Right lobe of liver (tissue), 6 donors: Measurements from ENCODE around the gene NCCRP1. TPM values are rescaled to one million over a fixed set of nuclear protein-coding genes. Genes with fewer than 3 reads are reported as not detected.
A peak's percentile ranks its signal among the peaks of the same experiment; 100 is the strongest.

Source experiments
- ATAC-seq, 4 donors: fragments of 200-7000 bp; cut with Tn5 transposase; one replicate each; pipeline ENCODE4 v1.9.1; 2020; ENCODE audit warnings: mild to moderate bottlenecking in 4 of 4, moderate library complexity in 4 of 4
- DNase-seq, 3 donors: peaks; one replicate each; pipeline ENCODE4 v3.0.0-alpha.2; 2020
- H3K27ac ChIP-seq, 3 donors: fragments of 200-600 bp; one replicate each; pipeline ENCODE4 v1.8.0; 2022
- H3K27me3 ChIP-seq, 2 donors: fragments of 200-600 bp; one replicate each; pipeline ENCODE4 v1.8.0; 2022
- H3K36me3 ChIP-seq, 4 donors: fragments of 200-600 bp; sonication (generic) in 1 of 4; one replicate each; pipeline versions ENCODE4 v1.5.1 to v1.8.0; 2017 to 2022; ENCODE audit warnings: control low read depth in 1 of 4
- H3K4me1 ChIP-seq, 4 donors: fragments of 200-600 bp; sonication (generic) in 1 of 4; one replicate each; pipeline versions ENCODE4 v1.5.1 to v1.8.0; 2017 to 2022; ENCODE audit warnings: control low read depth in 1 of 4
- H3K4me3 ChIP-seq, 3 donors: fragments of 200-600 bp; one replicate each; pipeline ENCODE4 v1.8.0; 2022
- H3K9me3 ChIP-seq, 4 donors: fragments of 200-600 bp; sonication (generic) in 1 of 4; one replicate each; pipeline versions ENCODE4 v1.5.1 to v1.8.0; 2017 to 2022; ENCODE audit warnings: control low read depth in 1 of 4
- CTCF ChIP-seq, 4 donors: fragments of 200-600 bp in 3 of 4; fragments of 450-650 bp in 1 of 4; IDR thresholded peaks; one replicate each; pipeline versions ENCODE4 v1.5.1 to v1.8.0; 2016 to 2022; ENCODE audit warnings: antibody characterized with exemption in 4 of 4, mild to moderate bottlenecking in 2 of 4
- POLR2A ChIP-seq: fragments of 450-650 bp; IDR thresholded peaks from one replicate; pipeline ENCODE4 v1.6.1; 2017; ENCODE audit warnings: antibody characterized with exemption, mild to moderate bottlenecking
- WGBS: methylation state at CpG from one replicate; pipeline ENCODE4 v1.1.6; 2018; ENCODE audit warnings: low coverage, low lambda C conversion rate; ENCODE audit not compliant: insufficient coverage; ENCODE audit errors: missing lambda C conversion rate; 5-methylcytosine and 5-hydroxymethylcytosine counted together
- intact Hi-C, 2 donors: fragments of 100-400 bp; cut with DNase I; formaldehyde crosslinking; loops; one replicate each; pipeline versions ENCODE4 v1.11.2 to v1.14.1; 2022
- total RNA-seq, 6 experiments: library from RNA; depleted of rRNA in 2 of 6; stranded (reverse); fragments of >200 nt in 2 of 6; fragmentation: NEBNext Ultra II Directional in 3 of 6; extraction: Animal tissue kit (Norgen Biotek cat#: 25700) in 3 of 6; gene quantifications; one replicate each; pipeline versions ENCODE4 v1.1.0 to v1.2.4, GENCODE V29; 2016 to 2023
- donor health status: DM: no; HTN: yes; CAD: no.
- donor health status: DM: no; HTN: no; CAD: no.
- donor health status: DM: no; HTN: no; CAD: no.
- donor health status: DM: no; HTN: yes; CAD: no.
- donor health status: DM: no; HTN: yes; CAD: no.

The NCCRP1 gene
- total RNA-seq, 6 experiments from 2014 or later, result not detected

- WGBS, result 33% methylated on average over 9 of the region's 42 CpGs
- ATAC-seq (no peak), DNase-seq (peak in 2 of 3 donors; percentile 24 to 57)
- intact Hi-C loops, result no loop called here
- Histone ChIP-seq H3K36me3 (no peaks in the 10 kb centered on the region), H3K9me3 (no peaks in the 10 kb centered on the region), H3K4me1 (peaks cover 0 to 14% (median 2%) of the 10 kb centered on the region in 4 donors), H3K4me3 (no peak overlapping the region), H3K27me3 (peaks cover 0 to 8% of the 10 kb centered on the region in 2 donors), H3K27ac (no peak overlapping the region)
- TF ChIP-seq CTCF (IDR thresholded peaks at IDR 0.05), result no peak
- no peak for TF ChIP-seq POLR2A
Measured at GRCh38 chr19:39246951-39247669, 50.3 kb downstream of the NCCRP1 start.

GRCh38 chr19:39247701-39248664, 51.2 kb downstream of the NCCRP1 start:
- Histone ChIP-seq H3K9me3 (no peaks in the 10 kb centered on the region), H3K4me1 (peaks cover 0 to 14% (median 2%) of the 10 kb centered on the region in 4 donors), H3K36me3 (no peaks in the 10 kb centered on the region), H3K27ac (no peak overlapping the region), H3K4me3 (no peak overlapping the region), H3K27me3 (peaks cover 0 to 8% of the 10 kb centered on the region in 2 donors)
- intact Hi-C loops, result no loop called here
- TF ChIP-seq POLR2A, result no peak
- TF ChIP-seq CTCF (IDR thresholded peaks at IDR 0.05), result no peak
- DNase-seq (peak in 1 of 3 donors; percentile 28), ATAC-seq (peak; percentile 24 to 53 (median 39))
- WGBS, result no CpG with 5 or more reads among the region's 92 CpGs

GRCh38 chr19:39248806-39249205, 52.0 kb downstream of the NCCRP1 start, which contains the start of gene IFNL4:
Gene IFNL4 (minus strand): TSS chr19:39248856.
- peaks cover 0 to 14% (median 2%) of the 10 kb centered on the region in 4 donors for H3K4me1 ChIP-seq
- H3K27me3 ChIP-seq, result peaks cover 0 to 8% of the 10 kb centered on the region in 2 donors
- H3K27ac ChIP-seq, result no peak within 1 kb of the TSS
- DNase-seq (peak; percentile 81 to 93 (median 89)), ATAC-seq (peak; percentile 91 to 95 (median 92))
- no peak within 1 kb of the TSS for H3K4me3 ChIP-seq
- H3K36me3 ChIP-seq, result no peaks in the 10 kb centered on the region
- TF ChIP-seq CTCF (IDR thresholded peaks at IDR 0.05) (no peak), POLR2A (no peak)
- 38% methylated on average over 5 of the region's 13 CpGs for WGBS
- intact Hi-C loops, result no loop called here
- no peaks in the 10 kb centered on the region for H3K9me3 ChIP-seq

GRCh38 chr19:39251081-39251480, 54.3 kb downstream of the NCCRP1 start:
- H3K4me1 ChIP-seq, result peaks cover 0 to 14% (median 2%) of the 10 kb centered on the region in 4 donors
- 76% methylated on average over 3 of the region's 5 CpGs for WGBS
- intact Hi-C loops, result no loop called here
- no peak overlapping the region for H3K4me3 ChIP-seq
- TF ChIP-seq POLR2A (no peak), CTCF (IDR thresholded peaks at IDR 0.05) (no peak)
- DNase-seq (no peak), ATAC-seq (no peak)
- H3K9me3 ChIP-seq, result no peaks in the 10 kb centered on the region
- H3K36me3 ChIP-seq, result no peaks in the 10 kb centered on the region
- no peak overlapping the region for H3K27ac ChIP-seq
- H3K27me3 ChIP-seq, result peaks cover 0 to 8% of the 10 kb centered on the region in 2 donors

Other genes with a start within 250 kb of the NCCRP1 start
- gene FBXO17, start 221.2 kb upstream of the NCCRP1 start, total RNA-seq, result 10 to 100 TPM; 19.9 to 57.9 (median 36.7) TPM
- 10 to 100 TPM in 1 of 6 experiments, 1 to 10 TPM in 5; 3.7 to 15.5 (median 7.6) TPM for gene FBXO27, start 164.4 kb upstream of the NCCRP1 start, total RNA-seq
- gene ACP7, start 112.6 kb upstream of the NCCRP1 start, total RNA-seq, result not detected
- gene PAK4, start 71.2 kb upstream of the NCCRP1 start, total RNA-seq, result 10 to 100 TPM; 11.4 to 16.6 (median 14.7) TPM
- not detected for gene SYCN, start 7.3 kb downstream of the NCCRP1 start, total RNA-seq
- gene IFNL3, start 48.0 kb downstream of the NCCRP1 start, total RNA-seq, result not detected
- gene IFNL4, start 51.9 kb downstream of the NCCRP1 start, total RNA-seq, result not detected
- gene IFNL2, start 71.4 kb downstream of the NCCRP1 start, total RNA-seq, result not detected
- not detected for gene IFNL1, start 99.4 kb downstream of the NCCRP1 start, total RNA-seq
- under 1 TPM; 0.32 to 0.97 (median 0.61) TPM for gene LRFN1, start 123.9 kb downstream of the NCCRP1 start, total RNA-seq
- gene GMFG, start 139.1 kb downstream of the NCCRP1 start, total RNA-seq, result 10 to 100 TPM in 3 of 6 experiments, 1 to 10 TPM in 3; 2.8 to 23.8 (median 12.7) TPM
- 10 to 100 TPM; 23.0 to 45.6 (median 31.6) TPM for gene SAMD4B, start 145.5 kb downstream of the NCCRP1 start, total RNA-seq
- 10 to 100 TPM; 18.6 to 34.9 (median 24.8) TPM for gene PAF1, start 194.1 kb downstream of the NCCRP1 start, total RNA-seq
- gene MED29, start 194.4 kb downstream of the NCCRP1 start, total RNA-seq, result 10 to 100 TPM; 19.4 to 38.1 (median 24.1) TPM
- gene ZFP36, start 209.9 kb downstream of the NCCRP1 start, total RNA-seq, result 100 to 1,000 TPM in 3 of 6 experiments, 10 to 100 TPM in 3; 28.3 to 156 (median 91.7) TPM
- 10 to 100 TPM in 1 of 6 experiments, 1 to 10 TPM in 5; 1.6 to 15.0 (median 6.3) TPM for gene PLEKHG2, start 215.7 kb downstream of the NCCRP1 start, total RNA-seq
- 100 to 1,000 TPM; 448 to 643 (median 568) TPM for gene RPS16, start 239.0 kb downstream of the NCCRP1 start, total RNA-seq
- 10 to 100 TPM; 42.3 to 60.8 (median 54.7) TPM for gene SUPT5H, start 248.6 kb downstream of the NCCRP1 start, total RNA-seq